ENCODE measurements around the gene RAD54L. TPM values are rescaled to one million over a fixed set of nuclear protein-coding genes. Genes with fewer than 3 reads are reported as not detected.
"Not testable (repeated sequence)": the region's sequence is repeated elsewhere in the genome, so short reads cannot be mapped to it uniquely, and the experiment has no call there.

The RAD54L gene
- total RNA-seq, 4 donors from 2014 or later, result 1.3 to 2.1 (median 1.5) TPM; not detected in 1

DNA sequence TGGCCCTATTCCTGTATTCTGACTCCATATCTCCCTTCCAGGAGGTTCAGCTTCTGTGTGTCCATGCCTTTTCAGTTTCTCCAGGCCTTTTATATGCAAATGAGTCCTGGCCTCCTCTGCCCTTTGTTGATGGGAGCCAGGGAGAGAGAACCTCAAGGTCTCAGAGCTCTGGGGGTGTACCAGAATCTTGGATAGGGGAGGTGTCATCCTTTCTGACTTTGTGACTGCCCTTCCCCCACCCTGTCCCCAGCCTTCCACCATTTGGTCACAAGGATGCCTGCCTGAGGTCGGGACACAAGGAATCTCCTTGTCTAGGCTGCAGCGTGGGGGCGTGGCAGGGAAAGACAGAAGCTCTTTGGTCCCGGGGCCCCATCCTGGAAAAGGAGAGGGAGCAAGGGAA, 25.8 kb upstream of the RAD54L start:
- 13 to 30% methylated on average over 4 of the region's 4 CpGs for WGBS, 2 donors
- H3K9me3 ChIP-seq, result no peaks in the 10 kb centered on the region
- H3K27ac ChIP-seq, result peak overlapping the region; percentile 8 to 83 (median 70)
- H3K27me3 ChIP-seq, result no peaks in the 10 kb centered on the region
- H3K4me1 ChIP-seq, result peaks cover 0 to 28% (median 11%) of the 10 kb centered on the region in 4 donors
- no peak overlapping the region for H3K4me3 ChIP-seq
- DNase-seq (ENCODE audit: low spot score in 2 of 2), result peak in 1 of 2 donors; percentile 23
- peaks cover 0 to 21% (median 0%) of the 10 kb centered on the region in 3 donors for H3K36me3 ChIP-seq
- TF ChIP-seq CTCF (IDR thresholded peaks at IDR 0.05) (no peak), EP300 (IDR thresholded peaks at IDR 0.05) (peak; percentile 4 to 76), POLR2A (IDR thresholded peaks at IDR 0.05) (no peak)

GRCh38 chr1:46223055-46223454, 24.5 kb upstream of the RAD54L start:
- H3K36me3 ChIP-seq, result peaks cover 0 to 21% (median 0%) of the 10 kb centered on the region in 3 donors
- peaks cover 0 to 28% (median 11%) of the 10 kb centered on the region in 4 donors for H3K4me1 ChIP-seq
- not testable (repeated sequence) for DNase-seq (ENCODE audit: low spot score in 2 of 2); H3K9me3 ChIP-seq; H3K27me3 ChIP-seq; H3K4me3 ChIP-seq
- H3K27ac ChIP-seq, result peak overlapping the region; percentile 23 to 83 (median 70)
- WGBS, 2 donors, result 67 to 77% methylated on average over 11 of the region's 11 CpGs

DNA sequence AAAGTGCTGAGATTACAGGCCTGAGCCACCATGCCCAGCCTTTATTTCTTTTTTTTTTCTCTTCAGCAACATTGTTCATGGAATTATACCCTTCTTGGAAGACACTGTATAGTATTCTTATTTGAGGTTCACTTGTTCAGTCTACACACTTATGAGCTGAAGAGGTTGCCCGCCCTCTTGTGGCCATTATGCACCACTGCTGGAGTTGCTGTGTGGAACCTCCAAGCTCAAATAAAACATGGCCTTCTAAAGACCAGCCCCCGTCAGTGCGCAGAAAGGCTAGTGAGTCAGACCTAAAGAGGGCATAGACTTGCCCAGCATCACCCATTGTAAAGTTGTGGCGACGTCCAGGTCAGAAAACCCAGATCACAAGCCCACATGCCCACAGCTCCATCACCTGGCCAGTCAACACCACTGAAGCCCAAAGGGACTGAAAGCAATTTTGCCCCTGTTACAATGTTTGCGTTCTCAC, 24.1 kb upstream of the RAD54L start:
- 11 to 22% methylated on average over 6 of the region's 6 CpGs for WGBS, 2 donors
- H3K27ac ChIP-seq, result peak overlapping the region in 2 of 4 donors; percentile 81 to 83
- peaks cover 0 to 28% (median 11%) of the 10 kb centered on the region in 4 donors for H3K4me1 ChIP-seq

GRCh38 chr1:46224966-46225365, 22.6 kb upstream of the RAD54L start:
- H3K9me3 ChIP-seq, result no peaks in the 10 kb centered on the region
- H3K27me3 ChIP-seq, result no peaks in the 10 kb centered on the region
- no peak overlapping the region for H3K27ac ChIP-seq
- TF ChIP-seq EP300 (IDR thresholded peaks at IDR 0.05) (no peak), CTCF (IDR thresholded peaks at IDR 0.05) (no peak), POLR2A (IDR thresholded peaks at IDR 0.05) (no peak)
- peaks cover 0 to 13% (median 0%) of the 10 kb centered on the region in 3 donors for H3K36me3 ChIP-seq
- peaks cover 0 to 28% (median 11%) of the 10 kb centered on the region in 4 donors for H3K4me1 ChIP-seq
- H3K4me3 ChIP-seq, result no peak overlapping the region
- DNase-seq (ENCODE audit: low spot score in 2 of 2), result no peak
- 78 to 91% methylated on average over 4 of the region's 4 CpGs for WGBS, 2 donors

More for the DNA sequence above, 24.1 kb upstream of the RAD54L start:
- Histone ChIP-seq H3K9me3 (no peaks in the 10 kb centered on the region), H3K36me3 (peaks cover 0 to 21% (median 0%) of the 10 kb centered on the region in 3 donors), H3K4me3 (no peak overlapping the region), H3K27me3 (no peaks in the 10 kb centered on the region)
- TF ChIP-seq EP300 (IDR thresholded peaks at IDR 0.05) (peak in 1 of 2 donors; percentile 16), POLR2A (IDR thresholded peaks at IDR 0.05) (no peak), CTCF (IDR thresholded peaks at IDR 0.05) (peak; percentile 82 to 95 (median 89))
- DNase-seq (ENCODE audit: low spot score in 2 of 2), result peak in 1 of 2 donors; percentile 59

DNA sequence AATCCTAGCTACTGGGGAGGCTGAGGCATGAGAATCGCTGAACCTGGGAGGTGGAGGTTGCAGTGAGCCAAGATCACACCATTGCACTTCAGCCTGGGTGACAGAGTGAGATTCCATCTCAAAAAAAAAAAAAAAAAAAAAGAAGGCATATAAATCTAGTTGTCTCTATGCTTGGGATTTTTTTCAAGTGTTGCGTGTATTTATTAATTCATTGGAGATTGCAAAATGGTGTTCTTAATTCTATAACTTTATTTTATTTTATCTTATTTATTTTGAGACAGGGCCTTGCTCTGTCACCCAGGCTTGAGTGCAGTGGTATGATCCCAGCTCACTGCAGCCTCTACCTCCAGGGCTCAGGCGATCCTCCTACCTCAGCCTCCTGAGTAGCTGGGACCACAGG, 16.3 kb upstream of the RAD54L start:
- 95 to 100% methylated on average over 3 of the region's 3 CpGs for WGBS, 2 donors
- H3K27me3 ChIP-seq; DNase-seq (ENCODE audit: low spot score in 2 of 2); H3K27ac ChIP-seq; H3K4me3 ChIP-seq; H3K36me3 ChIP-seq; H3K9me3 ChIP-seq; H3K4me1 ChIP-seq: not testable (repeated sequence)

DNA sequence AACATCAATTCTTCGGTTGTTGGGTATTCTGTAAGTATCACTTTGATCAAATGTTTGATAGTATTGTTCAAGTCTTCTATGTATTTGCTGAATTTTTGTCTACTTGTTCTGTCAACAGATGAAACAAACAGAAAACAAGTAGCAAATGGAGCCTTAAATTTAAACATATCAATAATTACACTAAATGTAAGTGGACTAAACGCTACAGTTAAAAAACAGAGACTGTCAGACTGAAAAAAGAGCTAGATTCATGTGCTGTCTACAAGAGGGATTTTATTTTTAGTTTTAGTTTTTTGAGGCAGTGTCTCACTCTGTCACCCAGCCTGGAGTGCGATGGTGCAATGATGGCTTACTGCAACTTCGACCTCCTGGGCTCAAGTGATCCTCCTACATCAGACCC, 10.7 kb upstream of the RAD54L start:
- Histone ChIP-seq H3K27ac (no peak overlapping the region), H3K36me3 (no peaks in the 10 kb centered on the region), H3K4me3 (no peak overlapping the region), H3K4me1 (no peaks in the 10 kb centered on the region), H3K27me3 (no peaks in the 10 kb centered on the region), H3K9me3 (peaks cover 0 to 5% (median 0%) of the 10 kb centered on the region in 4 donors)
- 94 to 97% methylated on average over 4 of the region's 4 CpGs for WGBS, 2 donors
- no peak for DNase-seq (ENCODE audit: low spot score in 2 of 2)
- TF ChIP-seq POLR2A (IDR thresholded peaks at IDR 0.05) (no peak), CTCF (IDR thresholded peaks at IDR 0.05) (no peak), EP300 (IDR thresholded peaks at IDR 0.05) (no peak)

GRCh38 chr1:46238865-46239264, 8.7 kb upstream of the RAD54L start:
- H3K27me3 ChIP-seq; H3K27ac ChIP-seq; H3K36me3 ChIP-seq; H3K4me1 ChIP-seq; H3K9me3 ChIP-seq; DNase-seq (ENCODE audit: low spot score in 2 of 2); H3K4me3 ChIP-seq: not testable (repeated sequence)
- WGBS, 2 donors, result 84 to 87% methylated on average over 1 of the region's 1 CpG

GRCh38 chr1:46241733-46242132, 5.8 kb upstream of the RAD54L start:
- H3K27ac ChIP-seq; H3K4me3 ChIP-seq; H3K9me3 ChIP-seq; H3K27me3 ChIP-seq; H3K4me1 ChIP-seq; H3K36me3 ChIP-seq; DNase-seq (ENCODE audit: low spot score in 2 of 2): not testable (repeated sequence)
- no CpG with 5 or more reads among the region's 38 CpGs for WGBS, 2 donors
